T-helper 9 cell (primary cell): ENCODE results near the gene CSTF2T.
"Not testable (repeated sequence)": the region's sequence is repeated elsewhere in the genome, so short reads cannot be mapped to it uniquely, and the experiment has no call there.

Experiments
- DNase-seq: peaks from one replicate; pipeline ENCODE4 v3.0.0-alpha.2; 2020

CSTF2T gene

DNA sequence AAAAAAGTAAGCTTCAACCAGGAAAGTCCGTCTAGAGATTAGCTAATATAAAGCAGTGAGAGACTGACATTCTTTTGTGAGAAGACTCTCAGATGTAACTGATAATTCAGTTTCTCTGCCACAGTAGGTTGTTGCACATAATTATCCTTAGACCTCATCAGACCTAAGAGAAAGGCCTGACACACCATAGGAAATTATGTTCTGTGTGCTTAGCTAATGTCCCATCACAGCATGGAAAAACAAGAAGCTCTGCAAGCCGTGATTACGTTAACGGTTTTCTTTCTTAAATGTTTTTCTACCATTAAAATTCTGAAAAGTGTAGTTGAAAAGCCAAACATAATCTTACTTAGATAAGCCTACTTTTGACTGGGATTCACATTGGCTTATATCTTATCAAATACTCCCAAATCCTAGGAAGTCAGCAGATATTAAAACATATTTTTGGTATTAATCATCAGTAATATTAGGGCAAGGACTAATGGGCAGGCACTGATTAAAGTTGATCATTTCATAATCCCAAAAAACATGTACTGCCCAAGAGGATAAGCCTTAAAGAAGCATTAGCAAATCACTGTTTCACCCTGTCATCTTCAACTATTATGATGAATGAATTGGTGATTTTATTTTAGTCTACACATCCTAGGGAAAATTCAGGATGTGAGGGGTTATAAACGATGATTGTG, 5.2 kb downstream of the CSTF2T start:
- DNase-seq = no peak

DNA sequence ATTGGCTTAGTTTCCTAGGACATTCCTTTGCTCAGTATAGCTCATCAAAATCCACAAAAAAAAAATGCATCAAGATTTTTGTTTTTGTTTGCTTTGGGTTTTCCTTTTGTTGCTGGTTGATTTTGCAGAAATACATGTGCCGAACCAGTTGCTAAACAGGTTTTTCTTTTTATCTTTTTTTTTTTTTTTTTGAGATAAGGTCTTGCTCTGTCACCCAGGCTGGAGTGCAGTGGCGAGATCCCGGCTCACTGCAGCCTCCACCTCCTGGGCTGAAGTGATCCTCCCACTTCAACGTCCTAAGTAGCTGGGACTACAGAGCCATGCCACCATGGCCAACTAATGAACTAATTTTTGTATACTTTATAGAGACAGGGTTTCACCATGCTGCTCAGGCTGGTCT, 8.3 kb downstream of the CSTF2T start:
- DNase-seq = no peak

DNA sequence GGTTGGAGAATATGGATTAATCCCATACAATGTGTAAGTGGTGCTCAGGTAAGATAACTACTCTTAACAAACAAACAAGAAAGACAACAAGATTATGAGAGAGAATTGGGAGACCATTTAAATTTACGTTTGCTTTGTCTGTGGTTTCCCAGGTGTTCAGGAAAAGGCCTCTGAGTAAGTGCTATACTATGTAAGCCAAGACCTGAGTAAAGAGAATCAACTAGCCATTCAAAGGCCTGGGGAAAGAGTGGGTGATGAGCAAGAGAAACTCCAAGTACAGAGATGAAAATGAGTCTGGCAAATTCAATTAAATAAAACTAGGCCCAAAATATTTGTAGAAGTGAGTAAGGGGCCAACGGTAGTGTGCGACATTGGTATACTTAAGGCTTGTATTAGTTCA, 9.9 kb downstream of the CSTF2T start:
- no peak for DNase-seq

DNA sequence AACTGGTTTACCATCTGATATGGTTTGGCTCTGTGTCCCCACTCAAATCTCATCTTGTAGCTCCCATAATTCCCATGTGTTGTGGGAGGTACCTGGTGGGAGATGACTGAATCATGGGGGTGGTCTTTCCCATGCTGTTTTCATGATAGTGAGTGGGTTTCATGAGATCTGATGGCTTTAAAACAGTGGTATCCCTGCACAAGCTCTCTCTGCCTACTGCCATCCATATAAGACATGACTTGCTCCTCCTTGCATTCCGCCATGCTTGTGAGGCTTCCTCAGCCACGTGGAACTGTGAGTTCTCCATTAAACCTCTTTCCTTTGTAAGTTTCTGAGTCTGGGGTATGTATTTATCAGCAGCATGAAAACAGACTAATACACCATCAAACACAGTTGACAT, 10.6 kb downstream of the CSTF2T start:
- not testable (repeated sequence) for DNase-seq

DNA sequence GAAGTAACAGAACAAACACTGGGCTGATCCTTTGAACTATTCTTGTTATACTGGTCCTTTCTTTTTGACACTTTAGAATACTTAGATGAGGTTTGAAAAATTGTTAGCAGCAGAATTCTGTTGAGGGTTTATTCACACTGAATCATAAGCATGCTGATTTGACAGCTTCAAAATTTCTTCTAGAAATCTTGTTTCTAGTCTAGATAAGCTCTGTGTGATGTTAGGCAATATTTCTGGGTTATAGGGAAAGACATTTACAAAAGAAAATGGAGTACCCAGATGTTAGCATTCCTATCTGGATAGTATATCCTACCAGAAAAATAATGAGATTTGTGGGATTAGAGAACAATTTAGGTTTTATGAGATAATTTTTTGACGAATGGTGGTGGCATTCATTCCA, 12.1 kb downstream of the CSTF2T start:
- no peak for DNase-seq

DNA sequence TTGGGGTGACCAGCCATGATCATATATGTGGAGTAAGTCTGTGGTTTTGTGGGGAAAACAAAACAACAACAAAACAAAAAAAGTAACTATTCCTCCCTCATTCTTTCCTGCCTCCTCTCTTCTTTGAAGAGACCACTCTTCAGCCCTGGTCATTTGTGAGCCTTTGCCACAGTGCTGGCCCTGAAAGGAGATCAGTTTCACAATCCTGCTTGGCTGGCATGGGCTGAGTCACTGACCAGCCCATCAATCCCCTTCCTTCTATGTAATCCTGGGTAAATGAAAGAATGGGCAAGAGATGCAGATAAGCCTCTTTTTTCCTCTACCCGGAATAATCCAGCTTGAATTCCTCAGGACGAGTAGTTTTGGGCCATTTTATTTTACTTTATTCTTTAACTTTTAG, 13.6 kb downstream of the CSTF2T start:
- no peak for DNase-seq

DNA sequence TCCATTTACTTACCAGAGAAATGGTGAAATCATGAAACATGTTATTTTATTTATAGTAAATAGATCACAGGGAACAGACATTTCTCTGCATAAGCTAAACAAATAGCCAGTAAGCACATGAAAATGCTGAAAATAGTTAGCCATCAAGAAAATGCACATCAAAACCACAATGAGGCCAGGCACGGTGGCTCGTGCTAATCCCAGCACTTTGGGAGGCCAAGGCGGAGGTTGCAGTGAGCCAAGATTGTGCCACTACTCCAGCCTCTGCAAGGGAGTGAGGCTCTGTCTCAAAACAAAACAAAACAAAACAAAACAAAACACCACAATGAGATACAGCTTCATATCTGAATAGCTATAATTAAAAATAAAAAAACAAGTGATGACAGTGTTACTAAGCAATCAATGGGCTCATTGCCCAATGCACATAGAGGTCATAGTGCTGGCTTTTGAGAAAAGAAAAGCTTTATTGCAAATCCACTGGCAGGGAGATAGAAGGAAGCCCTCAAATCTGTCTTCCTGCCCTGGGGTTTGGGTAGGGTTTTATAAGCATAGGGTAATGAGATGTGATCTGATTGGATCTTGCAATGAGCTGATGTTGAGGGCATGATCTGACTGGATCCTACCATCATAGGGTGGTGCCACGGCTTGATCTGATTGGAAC, 16.2 kb downstream of the CSTF2T start:
- DNase-seq = no peak

DNA sequence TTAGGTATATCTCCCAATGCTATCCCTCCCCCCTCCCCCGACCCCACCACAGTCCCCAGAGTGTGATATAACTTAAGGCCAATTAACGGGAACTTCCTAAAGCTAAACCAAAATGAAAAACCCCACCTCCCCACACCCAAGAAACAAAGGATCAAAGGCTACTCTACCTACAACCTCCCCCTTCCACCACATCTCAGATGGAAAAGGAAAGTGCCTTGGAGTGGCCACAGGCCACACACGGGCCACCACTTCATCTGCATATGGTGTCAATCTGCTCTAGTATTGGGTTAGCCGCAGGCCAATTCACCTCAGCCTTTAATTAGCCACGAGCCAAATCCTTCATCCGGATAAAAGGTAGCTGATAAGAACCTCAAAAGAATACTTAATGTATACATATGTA, 19.6 kb downstream of the CSTF2T start:
- no peak for DNase-seq

DNA sequence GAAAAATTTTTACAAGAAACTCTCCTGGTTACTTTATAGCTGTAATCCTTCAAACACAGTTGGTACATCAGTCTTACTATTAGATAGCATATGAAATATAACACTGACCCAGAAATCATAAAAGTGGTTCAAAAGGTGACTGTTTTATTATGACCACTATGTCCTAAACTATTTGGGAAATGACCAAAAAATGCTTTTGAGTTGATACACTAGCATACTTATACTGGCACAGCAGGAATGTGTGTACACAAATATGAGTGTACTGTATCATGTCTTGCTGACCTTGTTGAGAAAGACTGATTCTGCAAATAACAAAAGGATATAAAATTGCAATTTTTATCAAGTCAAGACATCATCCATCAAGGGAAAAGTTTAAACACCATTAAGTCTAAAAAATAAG, 24.3 kb downstream of the CSTF2T start:
- no peak for DNase-seq

DNA sequence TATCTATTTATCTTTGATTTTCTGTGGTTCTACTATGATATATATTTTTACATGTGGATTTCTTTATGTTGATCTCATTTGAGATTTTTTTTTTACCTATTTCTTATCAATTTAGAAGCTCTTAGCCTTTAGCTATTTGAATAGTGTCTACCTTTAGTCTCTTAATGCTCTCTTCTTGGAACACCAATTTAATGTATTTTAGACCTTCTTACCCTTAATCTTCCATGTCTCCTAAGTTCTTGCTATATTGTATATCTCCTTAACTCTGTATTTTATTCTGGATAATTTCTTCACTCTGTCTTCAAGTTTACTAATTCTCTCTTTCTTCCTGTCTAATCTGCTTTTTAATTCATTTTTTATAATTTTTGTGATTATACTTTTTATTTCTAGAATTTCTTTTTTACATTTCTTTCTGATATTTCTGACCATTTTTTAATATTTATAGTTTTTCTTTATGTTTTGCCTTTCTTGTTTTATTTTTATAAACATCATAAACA, 27.3 kb downstream of the CSTF2T start:
- DNase-seq = no peak

DNA sequence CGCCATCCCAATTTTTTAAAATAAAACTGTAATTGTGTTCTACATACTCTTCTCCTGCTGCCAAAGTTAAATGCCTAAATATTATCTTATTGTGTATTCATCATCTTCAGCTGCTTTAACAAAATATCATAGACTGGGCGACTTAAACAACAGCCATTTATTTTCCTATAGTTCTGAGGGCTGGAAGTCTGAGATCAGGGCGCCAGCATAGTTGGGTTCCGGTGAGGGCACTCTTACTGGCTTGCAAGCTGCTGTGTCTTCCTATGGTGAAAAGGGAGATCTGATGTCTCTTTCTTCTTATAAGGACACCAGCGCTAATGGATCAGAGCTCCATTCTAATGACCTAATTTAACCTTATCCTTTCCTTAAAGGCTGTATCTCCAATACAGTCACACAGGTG, 30.4 kb downstream of the CSTF2T start:
- DNase-seq = no peak

DNA sequence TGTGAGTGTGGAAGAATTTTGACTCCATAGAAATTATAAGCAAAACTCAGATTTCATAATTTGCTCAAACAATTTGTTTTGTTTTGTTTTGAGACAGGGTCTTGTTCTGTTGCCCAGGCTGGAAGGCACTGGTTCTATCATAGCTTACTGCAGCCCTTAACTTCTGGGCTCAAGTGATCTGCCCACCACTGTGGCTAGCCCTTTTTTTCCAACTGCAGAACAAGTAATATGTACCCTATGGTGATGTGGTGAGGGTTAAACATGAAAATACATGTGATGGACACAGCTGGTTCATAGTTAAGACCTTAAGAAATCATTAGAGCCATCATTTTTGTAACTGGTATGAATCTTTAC, 31.1 kb downstream of the CSTF2T start:
- DNase-seq = no peak

DNA sequence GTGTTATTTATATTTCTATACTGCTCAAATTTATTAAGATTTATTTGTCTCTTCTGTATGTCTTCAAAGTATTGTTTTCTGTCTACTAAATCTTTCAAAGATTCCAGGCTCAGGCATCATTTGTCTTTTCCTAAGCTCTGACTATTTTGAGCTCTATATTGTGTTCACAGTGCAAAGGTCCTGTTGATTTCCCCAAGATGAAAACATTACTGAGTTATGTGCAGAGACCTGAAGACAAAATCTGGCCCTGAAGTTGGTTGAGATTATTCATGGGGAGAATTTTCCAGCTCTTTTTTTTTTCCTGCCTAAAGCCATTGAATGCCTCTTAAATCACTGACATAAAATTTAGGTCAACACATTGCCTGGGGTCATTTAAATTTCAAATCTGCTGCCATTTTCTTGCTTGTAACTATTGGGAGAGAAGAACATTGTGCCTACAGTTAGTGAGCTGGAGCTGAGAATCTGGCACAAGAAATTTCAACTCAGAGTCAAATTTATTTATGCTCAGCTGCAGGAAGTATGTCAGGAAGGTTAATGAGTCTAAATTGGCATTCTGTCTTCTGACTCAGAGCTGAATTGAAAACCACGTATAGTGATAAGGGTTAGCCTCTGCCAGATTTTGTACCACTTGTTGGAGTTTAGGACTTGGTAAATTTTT, 31.6 kb downstream of the CSTF2T start:
- DNase-seq = no peak

DNA sequence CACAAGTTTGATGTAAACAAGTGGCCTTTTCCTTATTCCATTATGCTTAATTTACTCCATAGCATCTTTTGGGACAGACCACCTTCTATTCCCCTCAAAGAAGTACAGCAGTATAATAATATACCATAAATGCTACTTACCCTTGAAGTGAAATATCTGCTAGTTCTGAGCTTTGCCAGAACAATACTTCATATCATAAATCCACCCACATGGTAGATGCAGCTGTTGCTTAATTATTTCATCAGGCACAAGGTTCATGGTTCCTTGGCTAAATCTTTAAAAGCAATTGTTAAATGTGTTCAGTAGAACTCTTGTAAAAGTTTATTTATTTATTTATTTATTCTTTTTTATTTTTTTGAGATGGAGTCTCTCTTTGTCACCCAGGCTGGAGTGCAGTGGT, 32.9 kb downstream of the CSTF2T start:
- no peak for DNase-seq

DNA sequence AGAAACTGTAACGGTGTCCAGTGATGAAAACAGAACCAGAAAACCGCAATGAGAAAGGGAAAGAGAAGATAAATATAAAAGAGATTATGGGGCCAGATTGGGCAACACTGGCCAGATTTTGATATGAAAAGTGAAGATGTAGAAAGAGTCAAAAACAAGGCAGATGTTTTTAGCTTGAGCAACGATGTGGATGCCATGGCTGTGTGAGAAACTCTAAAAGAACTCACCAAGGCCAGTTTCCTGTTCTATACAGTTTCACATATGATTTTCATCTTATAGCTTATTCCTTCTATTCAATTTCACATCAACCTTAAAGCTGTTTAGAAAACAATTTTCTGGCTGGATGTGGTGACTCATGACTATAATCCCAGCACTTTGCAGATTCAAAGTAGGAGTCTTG, 36.3 kb downstream of the CSTF2T start:
- DNase-seq = no peak

DNA sequence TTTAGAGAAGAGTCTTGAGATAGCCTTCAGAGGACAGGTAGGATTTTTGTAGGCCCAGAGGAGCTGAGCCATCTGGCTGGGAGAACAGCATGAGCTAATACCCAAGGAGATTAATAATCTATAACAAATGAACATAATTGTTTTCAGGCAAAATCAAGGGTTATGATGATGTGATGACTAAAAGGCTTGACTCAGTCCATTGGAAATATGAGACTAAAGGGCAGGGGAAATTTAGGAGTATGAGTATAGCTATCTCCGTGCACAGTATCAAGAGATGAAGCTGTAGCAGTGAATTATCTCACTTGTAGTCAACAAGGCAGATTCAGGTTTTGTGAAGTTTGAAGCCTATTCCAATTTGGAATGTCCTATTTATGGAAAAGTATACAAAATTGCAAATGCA, 40.1 kb downstream of the CSTF2T start:
- DNase-seq = no peak

DNA sequence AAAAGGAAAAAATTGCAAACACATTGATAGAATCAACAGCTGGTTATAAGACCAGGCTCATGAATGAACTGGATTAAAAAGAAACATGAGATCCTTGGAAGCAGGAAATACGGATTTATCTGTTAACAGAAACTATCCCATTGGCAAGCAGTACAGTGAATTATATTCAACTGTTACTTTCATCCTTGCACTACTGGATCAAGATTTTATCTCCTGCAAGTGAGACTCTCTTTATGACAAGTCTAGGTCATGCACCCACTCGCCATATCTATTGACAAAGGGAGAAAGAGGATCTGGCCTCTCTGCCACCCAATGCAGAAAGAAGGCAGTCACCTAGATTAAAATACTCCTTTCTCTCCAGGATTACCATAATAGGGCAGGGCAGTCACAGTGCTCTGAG, 41.4 kb downstream of the CSTF2T start:
- DNase-seq = no peak

DNA sequence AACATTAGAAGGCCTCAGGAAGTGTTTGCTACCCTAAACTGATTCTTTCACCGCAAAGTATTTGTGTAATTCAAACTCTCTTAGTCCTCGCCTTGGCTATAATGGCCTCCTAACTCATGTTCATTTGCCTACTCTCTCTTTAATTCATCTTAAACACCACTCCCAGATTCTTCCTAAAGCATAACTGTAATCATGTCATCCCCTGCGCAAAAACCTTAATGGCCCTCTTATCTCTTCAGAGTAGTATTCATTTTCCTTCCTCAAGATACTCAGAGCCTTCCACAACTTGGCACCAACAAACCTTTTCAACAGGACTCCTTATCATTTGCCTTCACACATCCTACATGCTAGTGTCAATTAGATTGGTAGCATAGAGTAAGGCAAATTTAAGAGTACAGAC, 42.9 kb downstream of the CSTF2T start:
- no peak for DNase-seq

DNA sequence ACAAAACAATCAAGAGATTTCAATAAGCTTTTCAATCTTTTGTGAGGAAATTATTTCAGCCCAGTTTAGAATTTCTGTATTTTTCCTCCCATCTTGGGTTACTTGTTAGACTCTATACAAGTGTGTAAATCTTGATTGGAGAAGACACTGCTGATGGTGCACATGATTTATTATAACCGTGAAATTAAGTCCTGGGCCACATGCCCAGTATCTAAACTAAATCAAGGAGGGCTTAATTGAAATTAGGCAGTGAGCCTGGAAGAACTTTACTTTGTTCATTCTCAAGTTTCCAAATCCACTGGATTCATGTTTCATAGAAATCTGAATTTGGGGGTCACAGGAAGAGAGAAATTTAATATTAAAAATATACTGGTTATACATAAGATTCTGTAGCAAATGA, 44.5 kb downstream of the CSTF2T start:
- no peak for DNase-seq

DNA sequence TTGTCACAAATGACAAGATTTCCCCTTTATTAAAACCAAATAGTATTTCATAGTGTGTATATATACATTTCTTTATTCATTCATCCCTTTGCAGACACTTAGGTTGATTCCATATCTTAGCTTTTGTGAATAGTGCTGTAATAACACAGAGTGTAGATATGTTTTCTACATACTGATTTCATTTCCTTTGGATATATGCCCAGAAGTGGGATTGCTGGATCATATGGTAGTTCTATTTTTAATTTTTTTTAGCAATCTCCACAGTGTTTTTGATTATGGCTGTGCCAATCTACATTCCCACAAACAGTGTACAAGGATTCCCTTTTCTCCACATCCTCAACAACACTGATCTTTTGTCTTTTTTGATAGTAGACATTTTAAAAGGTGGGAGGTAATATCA, 46.4 kb downstream of the CSTF2T start:
- DNase-seq = no peak

DNA sequence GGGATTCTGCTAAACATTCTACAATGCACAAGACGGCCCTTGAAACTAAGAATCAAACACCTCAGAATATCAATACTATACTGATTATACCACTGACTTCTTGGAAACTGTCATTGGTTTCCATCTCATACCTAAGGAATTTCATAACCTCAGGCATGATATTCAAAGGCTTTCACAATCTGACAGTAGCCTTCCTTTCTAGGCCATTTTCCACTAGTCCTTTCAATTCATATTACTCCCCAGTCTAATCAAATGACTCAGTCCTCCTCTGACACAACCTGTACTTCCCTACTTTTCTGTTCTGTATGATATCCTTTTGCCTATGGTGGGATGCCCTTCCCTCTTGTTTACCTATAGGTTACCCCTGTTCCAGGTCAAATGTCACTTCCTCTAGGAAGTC, 48.3 kb downstream of the CSTF2T start:
- DNase-seq = no peak

DNA sequence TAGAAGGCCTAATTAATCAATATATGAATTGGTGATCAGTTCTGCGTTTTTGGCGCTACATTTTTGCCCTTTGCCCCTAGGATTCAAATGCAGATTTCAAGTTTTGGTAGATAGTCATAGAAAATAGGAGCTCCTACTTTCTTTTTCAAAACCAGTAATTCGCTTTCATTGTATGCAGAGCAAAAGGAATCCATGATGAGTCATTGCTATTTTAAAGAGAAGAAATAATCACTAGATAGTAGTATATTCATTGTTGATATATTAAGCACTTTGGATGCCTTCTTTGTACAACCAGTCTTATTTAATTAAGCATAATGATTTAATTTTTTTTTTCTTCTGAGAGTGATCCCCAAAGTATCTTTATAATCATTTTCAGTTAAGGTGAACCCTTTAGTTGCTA, 50.3 kb downstream of the CSTF2T start:
- no peak for DNase-seq
